ENCODE measurements around the gene NAA80. TPM values are rescaled to one million over a fixed set of nuclear protein-coding genes. Genes with fewer than 3 reads are reported as not detected.

Gene NAA80
- polyA plus RNA-seq, 1 of the 3 experiments (the other 2 are of a cell fraction): 10.5 TPM

GRCh38 chr3:50289130-50289529, 10.1 kb downstream of the NAA80 start:
- peaks cover 3 to 16% of the 10 kb centered on the region in 2 experiments; a peak in 2 of 4 replicates for H3K4me1 ChIP-seq (ENCODE audit: control insufficient read depth in 1 of 2, insufficient read depth in 2 of 2, low read depth in 1 of 2, low read length in 1 of 2)
- no peaks in the 10 kb centered on the region for H3K9me3 ChIP-seq
- H3K79me2 ChIP-seq (ENCODE audit: insufficient read depth): peaks cover 20% of the 10 kb centered on the region
- H3K36me3 ChIP-seq (replicated peaks in 1 of 2; ENCODE audit: control insufficient read depth in 1 of 2, insufficient read depth in 2 of 2, low read length in 1 of 2): peaks cover 3 to 29% of the 10 kb centered on the region in 2 experiments
- H3F3A ChIP-seq (replicated peaks; ENCODE audit: insufficient read depth): no peaks in the 10 kb centered on the region
- no peak for DNase-seq
- no peaks in the 10 kb centered on the region for H3K9me2 ChIP-seq
- H3K9ac ChIP-seq: no peak overlapping the region
- no peak overlapping the region for H2AFZ ChIP-seq (ENCODE audit: low read depth)
- no peaks in the 10 kb centered on the region for H3K27me3 ChIP-seq (ENCODE audit: insufficient read depth)
- H3K4me3 ChIP-seq (ENCODE audit: low read depth in 2 of 2, low read length in 1 of 2): no peak overlapping the region
- H3K4me2 ChIP-seq: no peak overlapping the region
- H4K20me1 ChIP-seq (ENCODE audit: insufficient read depth): no peaks in the 10 kb centered on the region
- TF ChIP-seq IRF3 (IDR thresholded peaks at IDR 0.05; ENCODE audit: low read depth, low read length) (no peak), FOSL2 (IDR thresholded peaks at IDR 0.05; ENCODE audit: borderline replicate concordance, low read depth) (no peak), MEF2A (IDR thresholded peaks at IDR 0.05; ENCODE audit: borderline replicate concordance, low read depth) (no peak), NFIC (IDR thresholded peaks at IDR 0.05; ENCODE audit: borderline replicate concordance) (no peak), TEAD4 (IDR thresholded peaks at IDR 0.05; ENCODE audit: borderline replicate concordance, insufficient read depth) (no peak)
- no peak overlapping the region for H3K27ac ChIP-seq (ENCODE audit: low read depth in 2 of 2, low read length in 1 of 2)
- ChIA-PET CTCF (interaction anchor here (0.8 to 1.6 kb wide), 7 partner anchors 10 to 100 kb away, joined by 3 to 10 read pairs (median 4); partner anchors contain the start of genes HYAL2, HYAL3 and NAA80), POLR2A (no interaction called here)
- 98% methylated on average over 6 of the region's 6 CpGs for WGBS (ENCODE audit: low lambda C conversion rate)

- Histone ChIP-seq H2AFZ (ENCODE audit: low read depth) (no peak overlapping the region), H3K79me2 (ENCODE audit: insufficient read depth) (peaks cover 20% of the 10 kb centered on the region), H3K9ac (no peak overlapping the region), H4K20me1 (ENCODE audit: insufficient read depth) (no peaks in the 10 kb centered on the region), H3K27ac (ENCODE audit: low read depth in 2 of 2, low read length in 1 of 2) (no peak overlapping the region), H3K36me3 (replicated peaks in 1 of 2; ENCODE audit: control insufficient read depth in 1 of 2, insufficient read depth in 2 of 2, low read length in 1 of 2) (peaks cover 3 to 29% of the 10 kb centered on the region in 2 experiments), H3K9me3 (no peaks in the 10 kb centered on the region), H3K4me3 (ENCODE audit: low read depth in 2 of 2, low read length in 1 of 2) (no peak overlapping the region), H3F3A (replicated peaks; ENCODE audit: insufficient read depth) (peaks cover 3% of the 10 kb centered on the region), H3K4me2 (no peak overlapping the region), H3K9me2 (no peaks in the 10 kb centered on the region), H3K4me1 (ENCODE audit: control insufficient read depth in 1 of 2, insufficient read depth in 2 of 2, low read depth in 1 of 2, low read length in 1 of 2) (peaks cover 3 to 16% of the 10 kb centered on the region in 2 experiments; a peak in 2 of 4 replicates), H3K27me3 (ENCODE audit: insufficient read depth) (no peaks in the 10 kb centered on the region)
- POLR2A ChIA-PET: interaction anchor here (0.6 kb wide), 1 partner anchor 8 kb away, joined by 3 read pairs; no protein-coding TSS in a partner anchor
- no peak for DNase-seq
- CTCF ChIA-PET: interaction anchor here (1.1 to 2.6 kb wide), 7 partner anchors 11 to 99 kb away, joined by 4 to 11 read pairs (median 4); partner anchors contain the start of genes HYAL3 and NAA80
- WGBS (ENCODE audit: low lambda C conversion rate): 86% methylated on average over 2 of the region's 23 CpGs
- TF ChIP-seq IRF3 (IDR thresholded peaks at IDR 0.05; ENCODE audit: low read depth, low read length) (no peak), YY1 (IDR thresholded peaks at IDR 0.05; ENCODE audit: low read depth) (no peak), MEF2A (IDR thresholded peaks at IDR 0.05; ENCODE audit: borderline replicate concordance, low read depth) (no peak), TCF12 (IDR thresholded peaks at IDR 0.05) (no peak), MXI1 (IDR thresholded peaks at IDR 0.05; ENCODE audit: low read depth, low read length) (no peak), USF1 (IDR thresholded peaks at IDR 0.05; ENCODE audit: borderline replicate concordance, low read depth) (no peak), NRF1 (IDR thresholded peaks at IDR 0.05; ENCODE audit: low read depth, low read length) (no peak), SIN3A (IDR thresholded peaks at IDR 0.05; ENCODE audit: borderline replicate concordance, low read depth, low read length) (no peak), POLR2AphosphoS5 (IDR thresholded peaks at IDR 0.05; ENCODE audit: low read depth, low read length) (no peak), CTCF (IDR thresholded peaks at IDR 0.05) (no peak)
Measured at GRCh38 chr3:50288387-50289007, 10.7 kb downstream of the NAA80 start.

Data from SK-N-SH (cell line).